CD1c-positive myeloid dendritic cell (primary cell): Measurements from ENCODE around the gene IRF5.

ENCODE experiments used
- DNase-seq: peaks from one replicate; pipeline ENCODE4 v3.0.0-alpha.2; 2016; ENCODE audit errors: extremely low spot score

The IRF5 gene

DNA sequence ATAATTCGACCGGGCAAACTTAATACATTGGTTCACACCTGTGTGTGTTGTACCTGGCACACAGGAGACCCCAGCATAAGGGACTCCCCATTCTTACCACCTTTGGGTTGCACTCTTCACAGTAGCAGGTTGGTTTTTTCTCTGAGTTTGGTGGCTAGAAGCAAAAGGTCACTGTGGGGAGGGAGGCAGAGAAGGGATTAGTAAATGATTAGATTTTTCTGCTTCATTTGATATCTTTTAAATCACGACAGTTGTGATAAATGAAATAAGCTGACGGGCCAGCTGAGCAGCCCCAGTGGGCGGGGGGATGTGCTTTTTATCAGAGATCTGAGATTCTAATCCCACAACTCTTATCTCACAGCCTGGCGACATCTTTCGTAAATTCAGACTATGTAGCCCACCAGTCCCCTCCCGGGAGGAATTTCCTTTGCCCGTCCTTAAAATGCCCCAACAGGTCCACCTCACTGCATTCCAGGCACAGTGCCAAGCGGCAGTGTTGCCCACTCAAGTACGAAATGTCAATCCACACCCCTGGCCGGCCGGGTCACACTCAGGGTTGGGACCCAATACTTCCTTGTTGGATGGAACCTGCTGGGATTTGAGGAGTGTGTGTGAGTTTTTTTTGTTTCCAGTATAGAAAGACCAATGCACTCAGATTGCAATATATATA is 16.7 kb upstream of the IRF5 start:
- DNase-seq = no peak

DNA sequence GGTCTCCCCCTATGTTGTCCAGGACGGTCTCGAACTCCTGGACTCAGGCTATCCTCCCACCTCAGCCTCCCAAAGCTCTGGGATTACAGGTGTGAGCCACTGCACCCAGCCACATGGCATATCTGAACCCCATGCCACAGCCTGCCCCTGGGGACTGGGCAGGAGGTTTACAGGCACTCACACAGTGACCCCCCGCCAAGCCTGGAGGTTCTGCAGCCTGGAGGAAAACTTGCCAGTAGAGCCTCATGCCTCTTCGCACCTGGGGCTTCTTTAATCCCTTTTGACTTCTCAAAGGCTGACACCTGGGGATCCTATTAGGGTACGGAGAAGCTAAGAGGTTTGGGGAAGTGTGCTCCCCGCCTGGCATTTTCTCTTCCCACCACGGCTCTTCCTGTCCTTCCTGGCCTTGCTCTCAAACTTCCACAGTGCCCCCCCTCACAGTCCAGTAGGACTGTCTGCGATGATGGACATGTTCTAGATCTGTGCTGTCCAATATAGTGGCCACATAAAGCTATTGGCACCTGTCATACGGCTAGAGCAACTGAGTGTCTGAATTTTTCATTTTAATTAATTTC is 15.8 kb upstream of the IRF5 start:
- DNase-seq = no peak

DNA sequence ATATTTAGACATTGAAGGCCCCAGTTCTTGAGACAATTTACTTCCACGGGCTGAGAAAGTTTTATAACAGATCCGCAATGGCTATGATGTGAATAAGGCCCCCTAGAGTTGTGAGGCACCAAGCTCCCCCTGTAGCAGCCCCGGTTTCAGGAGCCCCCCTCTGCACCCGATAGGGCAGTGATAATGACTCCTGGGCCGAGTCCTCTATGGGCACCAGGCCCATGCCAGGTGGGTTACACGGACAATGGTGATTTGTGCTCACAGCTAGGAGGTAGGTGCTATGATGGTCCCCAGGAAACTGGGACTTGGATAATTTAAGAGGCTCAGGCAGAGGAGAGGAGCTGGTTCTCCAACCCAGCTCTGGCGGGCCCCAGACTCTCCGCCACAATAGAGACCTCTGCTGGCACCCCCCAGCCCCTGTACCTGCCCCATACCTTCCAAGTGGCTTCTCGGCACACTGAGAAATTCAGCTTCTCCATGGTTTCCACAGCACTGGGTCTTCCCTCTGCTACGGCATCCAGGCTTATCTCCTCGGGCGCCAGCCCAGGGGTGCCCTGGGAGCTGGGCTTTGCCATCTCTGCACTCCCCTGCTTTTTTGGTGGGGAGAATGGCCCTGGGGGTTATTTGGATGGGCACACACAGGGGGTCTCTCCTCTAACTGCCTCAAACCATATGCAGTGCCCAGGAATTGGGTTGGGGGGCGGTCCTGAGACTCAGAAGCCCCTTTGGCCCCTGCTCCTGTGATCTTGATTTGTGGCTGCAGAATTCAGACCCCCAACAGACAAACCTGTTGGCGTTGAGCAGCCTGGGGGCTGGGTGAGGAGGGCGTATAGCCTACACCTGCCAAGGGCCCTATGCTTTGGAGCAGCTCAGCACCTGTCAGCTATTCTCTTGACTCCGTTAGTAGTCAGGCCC is 15.0 kb upstream of the IRF5 start:
- no peak for DNase-seq

DNA sequence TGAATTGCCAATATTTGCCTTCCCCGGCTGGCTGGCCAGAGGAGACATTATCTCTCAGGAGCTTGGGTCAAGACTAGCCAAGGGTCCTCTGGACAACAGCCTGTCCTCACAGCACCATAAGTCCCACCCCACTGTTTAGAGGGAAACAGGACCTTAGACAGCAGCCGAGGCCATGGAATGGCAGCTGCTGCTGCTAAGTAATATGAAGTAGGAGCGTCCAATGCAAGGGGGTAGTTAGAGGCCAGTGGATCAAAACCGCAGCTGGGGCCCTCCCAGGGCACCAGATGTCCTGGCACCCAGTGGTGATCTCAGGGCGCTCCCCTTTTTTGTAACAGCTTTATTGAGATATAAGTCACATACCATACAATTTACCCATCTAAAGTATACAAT is 14.3 kb upstream of the IRF5 start:
- no peak for DNase-seq

DNA sequence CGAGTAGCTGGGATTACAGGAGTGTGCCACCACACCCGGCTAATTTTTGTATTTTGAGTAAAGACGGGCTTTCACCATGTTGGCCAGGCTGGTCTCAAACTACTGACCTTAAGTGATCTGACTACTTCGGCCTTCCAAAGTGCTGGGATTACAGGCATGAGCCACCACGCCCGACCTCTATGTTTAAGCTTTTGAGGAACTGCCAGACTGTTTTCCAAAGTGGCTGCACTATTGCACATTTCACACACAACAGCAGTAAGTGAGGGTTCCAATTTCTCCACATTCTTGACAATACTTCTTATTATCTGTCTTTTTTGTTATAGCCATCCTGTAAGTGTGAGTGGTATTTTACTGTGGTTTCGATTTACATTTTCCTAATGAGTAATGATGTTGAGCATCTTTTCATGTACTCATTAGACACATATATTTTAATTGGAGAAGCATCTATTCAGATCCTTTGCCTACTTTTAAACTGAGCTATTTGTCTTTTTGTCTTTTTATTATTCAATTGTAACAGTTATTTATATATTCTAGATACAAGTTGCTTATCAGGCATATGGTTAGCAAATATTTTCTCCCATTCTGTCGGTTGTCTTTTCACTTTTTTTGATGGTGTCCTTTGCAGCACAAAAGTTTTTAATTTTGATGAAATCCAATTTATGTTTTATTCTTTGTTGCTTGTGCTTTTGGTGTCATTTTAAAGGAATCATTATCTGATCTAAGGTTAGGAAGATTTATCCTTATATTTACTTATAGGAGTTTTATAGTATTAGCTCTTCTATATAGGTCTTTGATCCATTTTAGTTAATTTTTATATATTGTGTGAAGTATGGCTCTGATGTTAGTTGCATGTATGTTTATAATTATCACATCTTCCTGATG is 12.8 kb upstream of the IRF5 start:
- DNase-seq = peak; percentile 28

DNA sequence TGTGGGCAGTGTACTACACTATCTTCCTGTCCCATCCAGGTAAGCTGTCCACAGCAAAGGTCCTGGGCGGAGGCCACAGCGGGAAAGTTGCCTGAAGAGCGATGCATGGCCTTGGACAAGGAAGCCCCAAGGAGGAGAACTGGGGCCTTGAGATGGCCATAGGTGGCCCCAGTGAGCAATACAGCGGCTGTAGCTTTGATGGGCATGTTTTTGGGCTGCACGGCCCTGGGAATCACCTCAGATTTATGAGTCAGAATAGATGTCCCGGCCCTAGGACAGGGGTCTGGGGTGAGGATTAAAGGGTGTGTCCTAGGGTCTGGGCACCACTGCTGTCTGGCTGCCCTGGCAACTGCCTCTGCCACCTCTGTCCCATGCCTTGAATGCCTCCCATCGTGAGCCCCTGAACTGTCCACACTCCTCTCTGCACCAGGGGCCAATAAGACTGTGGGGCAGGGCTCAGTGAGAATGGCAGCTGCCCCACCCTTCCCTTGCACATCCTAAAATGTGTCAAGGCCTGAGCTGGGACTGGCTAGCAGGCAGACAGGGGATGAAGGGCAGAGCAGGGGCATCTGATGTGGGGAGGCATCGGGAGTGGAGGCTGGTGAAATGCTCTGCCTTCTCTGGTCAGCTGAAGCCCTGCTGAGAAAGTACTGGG is 9.4 kb upstream of the IRF5 start:
- DNase-seq = no peak

DNA sequence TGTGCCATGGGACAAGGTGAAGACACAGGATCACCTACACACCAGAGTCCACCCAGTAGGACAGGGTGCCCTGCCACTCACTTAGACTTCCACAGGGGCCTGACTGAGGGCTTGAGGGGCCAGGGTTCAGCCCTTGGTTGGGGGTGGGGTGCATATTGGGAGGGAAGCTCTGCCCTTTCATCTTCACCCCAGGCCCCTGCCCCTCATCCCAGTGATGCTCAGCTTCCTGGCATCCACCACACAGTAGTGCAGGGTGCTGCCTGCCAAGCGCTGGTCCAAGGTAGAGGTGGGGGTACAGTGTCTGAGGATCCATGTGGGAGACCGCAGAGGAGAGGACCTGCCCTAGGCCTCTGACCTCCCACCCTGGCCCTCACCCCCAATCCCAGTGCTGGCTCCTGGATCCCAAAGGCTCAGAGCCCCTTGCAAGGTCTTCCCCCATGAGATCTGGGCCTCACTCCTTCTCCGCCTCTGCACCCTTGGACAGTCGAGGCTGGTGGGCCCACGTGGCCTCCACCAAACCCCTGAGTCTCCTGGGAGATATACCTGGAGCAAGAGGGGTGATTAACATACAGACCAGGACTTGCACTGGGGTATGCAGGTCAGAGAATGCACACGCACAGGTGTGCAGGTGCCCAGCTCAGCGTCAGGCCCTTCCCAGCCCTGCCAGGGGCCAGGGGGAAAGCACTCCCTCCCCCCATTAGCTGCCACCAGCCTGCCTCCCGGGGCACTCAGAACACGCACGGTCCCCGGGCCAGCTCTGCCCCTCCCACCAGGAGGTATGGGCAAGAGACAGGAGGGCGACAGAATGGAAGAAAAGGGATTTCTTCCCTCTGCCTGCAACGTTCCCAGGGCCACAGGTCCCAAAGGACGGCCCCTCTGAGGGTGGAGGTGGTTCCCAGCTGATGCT is 8.6 kb upstream of the IRF5 start:
- no peak for DNase-seq

DNA sequence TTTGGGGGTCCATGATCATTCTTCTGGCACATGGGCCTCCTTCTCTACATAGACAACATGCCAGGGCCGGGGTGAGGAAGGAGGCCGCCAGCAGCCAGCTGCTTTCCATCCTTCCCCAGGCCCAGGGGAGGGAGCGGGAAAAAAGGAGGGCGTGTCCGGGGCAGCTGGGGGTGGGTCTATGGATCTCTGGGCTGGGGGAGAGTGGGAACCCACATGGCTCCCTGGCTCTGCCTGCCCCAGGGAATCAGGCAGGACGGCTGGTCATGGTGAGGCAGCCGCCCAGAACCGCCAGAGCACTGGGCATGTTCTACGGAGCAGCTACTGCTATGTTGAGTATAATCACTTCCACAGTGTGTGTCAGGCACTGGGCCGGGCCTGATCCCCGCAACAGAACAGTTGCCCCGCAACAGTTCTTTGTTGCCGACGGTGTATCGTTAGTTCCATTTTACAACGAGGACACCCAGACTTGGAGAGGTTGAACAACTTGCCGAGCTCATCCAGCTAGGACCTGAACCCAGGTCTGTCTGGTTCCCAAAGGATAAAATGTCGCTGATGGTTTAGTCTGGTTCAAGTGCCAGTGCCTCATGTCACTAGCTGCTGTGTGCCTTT is 6.4 kb upstream of the IRF5 start:
- no peak for DNase-seq

DNA sequence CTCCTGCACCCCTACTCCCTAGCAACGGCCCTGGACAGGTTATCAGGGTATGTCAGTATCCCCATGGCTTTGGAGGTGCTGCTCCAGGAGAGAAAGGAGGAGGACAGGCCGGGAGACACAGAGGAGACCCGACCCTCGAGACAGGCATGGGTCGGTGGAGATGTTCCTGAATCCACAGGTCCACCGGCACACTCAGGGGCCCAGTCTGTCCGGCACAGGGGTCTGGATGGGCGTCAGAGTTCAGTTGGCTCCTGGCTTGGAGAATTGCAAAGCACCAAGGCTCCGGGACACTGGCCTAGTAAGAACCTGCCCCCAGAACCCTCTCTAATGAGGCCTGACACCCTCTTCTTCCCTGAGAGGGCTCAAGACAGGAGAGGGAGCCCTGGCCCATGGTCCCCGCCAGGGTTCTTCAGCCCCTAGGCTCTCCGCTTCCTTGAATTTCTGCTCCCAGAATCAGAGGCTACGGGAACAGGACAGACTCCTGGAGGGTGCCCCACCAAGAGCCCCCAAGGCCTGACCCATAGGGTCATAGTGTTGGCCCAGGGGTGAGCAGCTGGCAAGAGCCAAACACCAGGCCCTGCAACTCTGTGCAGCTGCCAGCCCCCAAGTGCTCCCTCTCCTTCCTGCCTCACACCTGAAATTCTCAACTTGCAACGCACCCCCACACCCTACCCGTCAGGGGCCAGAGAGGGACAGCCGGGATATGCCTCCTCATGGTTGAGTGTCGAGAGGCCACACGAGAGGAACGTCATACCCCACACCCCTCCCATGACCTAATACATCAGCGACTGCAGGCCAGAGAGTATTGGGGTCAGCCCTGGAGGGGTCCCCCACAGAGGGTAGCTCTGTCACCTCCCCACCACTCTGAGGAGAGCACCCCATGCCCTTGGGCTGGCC is 5.5 kb upstream of the IRF5 start:
- no peak for DNase-seq

DNA sequence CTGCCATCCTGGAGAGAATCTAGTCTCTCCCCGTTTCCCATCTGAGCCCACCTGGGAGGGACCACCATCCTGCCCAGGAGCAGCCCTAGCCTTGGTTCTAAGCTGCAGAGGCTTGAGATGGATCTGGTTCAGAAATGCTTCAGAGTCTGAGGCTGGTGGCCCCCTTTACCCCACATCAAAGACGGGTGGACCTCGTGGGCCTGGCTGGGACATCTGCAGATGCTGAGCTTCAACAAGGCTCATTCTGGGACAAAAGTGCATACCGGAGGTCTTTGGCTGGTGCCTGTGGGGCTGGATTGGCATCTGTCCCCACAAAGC is 4.9 kb upstream of the IRF5 start:
- no peak for DNase-seq

DNA sequence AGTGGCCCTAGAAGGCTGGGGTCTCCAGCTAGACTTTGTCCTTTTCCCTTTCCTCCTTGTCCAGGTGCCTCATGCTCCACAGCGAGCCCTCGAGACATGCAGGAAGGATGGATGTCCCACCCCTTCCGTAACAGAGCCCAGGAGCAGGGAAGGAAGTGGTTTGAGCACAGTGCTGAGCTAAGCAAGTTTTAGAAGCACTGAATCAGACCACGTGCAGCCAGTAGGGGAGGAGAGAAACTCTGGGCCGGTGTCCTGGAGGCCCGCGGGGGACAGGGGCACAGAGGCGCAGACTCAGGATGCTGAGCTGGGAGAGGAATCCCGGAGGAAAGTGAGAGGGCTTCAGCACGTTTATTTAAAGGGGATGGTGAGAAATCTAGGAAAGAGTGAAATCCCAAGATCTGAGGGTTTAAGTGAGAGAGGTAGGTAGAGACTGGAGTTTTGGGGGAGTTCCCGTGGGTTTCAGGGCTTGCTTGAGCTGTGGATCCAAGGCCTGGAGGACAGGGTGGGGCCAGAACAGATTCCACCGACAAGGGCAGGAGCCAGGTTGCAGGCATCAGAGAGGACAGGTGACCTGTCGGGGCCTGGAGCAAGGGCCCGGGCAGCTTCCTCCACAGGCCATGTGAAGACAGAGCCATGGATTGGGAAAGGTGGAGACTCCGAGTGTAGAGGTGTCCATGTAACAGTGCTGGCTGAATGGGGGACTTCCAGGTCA is 4.4 kb upstream of the IRF5 start:
- DNase-seq = peak; percentile 78

DNA sequence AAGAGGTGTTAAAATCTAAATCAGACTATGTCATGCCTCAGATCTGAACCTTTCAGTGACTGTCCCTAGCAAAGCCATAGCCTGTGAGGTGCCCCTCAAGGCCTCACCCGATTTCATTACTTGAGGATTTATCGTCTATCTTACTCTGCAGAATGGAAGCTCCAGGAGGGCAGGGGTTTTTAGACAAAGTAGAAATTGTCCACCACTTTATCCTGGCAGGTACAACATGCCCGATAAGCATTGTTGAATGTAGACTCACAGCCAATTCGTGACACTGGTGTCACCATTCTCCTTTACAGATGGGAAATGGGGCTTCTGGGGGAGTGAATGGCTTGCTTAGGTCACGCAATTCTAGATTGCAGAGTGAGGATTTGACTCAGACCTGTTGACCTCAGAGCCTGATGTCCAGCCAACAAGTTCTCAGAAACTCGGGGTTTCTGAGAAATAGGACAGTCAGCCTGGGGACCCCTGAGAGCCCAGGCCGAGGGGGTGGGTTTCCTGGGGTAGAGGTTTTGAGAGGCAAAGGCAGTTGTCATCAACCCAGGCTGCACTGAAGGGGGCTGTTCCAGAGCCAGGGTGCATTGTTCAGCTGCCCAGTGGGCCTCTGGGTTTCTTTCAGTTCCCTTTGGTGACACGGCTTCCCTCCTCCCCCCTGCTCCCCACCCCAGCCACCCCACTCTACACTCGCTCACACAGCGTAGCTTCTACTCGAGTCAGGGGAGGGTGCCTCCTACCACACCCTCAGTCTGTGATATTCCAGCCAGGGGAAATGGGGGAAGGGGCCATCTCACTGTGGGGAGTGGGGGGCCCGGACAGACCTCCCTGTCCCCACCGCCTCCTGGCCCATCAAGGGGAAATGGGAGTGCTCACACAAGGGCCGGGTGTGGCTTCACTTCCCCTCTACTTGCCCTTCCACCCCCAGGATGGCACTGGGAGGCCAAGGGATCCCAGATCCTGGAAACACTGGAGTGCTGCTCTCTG is 3.1 kb upstream of the IRF5 start:
- peak; percentile 94 for DNase-seq

DNA sequence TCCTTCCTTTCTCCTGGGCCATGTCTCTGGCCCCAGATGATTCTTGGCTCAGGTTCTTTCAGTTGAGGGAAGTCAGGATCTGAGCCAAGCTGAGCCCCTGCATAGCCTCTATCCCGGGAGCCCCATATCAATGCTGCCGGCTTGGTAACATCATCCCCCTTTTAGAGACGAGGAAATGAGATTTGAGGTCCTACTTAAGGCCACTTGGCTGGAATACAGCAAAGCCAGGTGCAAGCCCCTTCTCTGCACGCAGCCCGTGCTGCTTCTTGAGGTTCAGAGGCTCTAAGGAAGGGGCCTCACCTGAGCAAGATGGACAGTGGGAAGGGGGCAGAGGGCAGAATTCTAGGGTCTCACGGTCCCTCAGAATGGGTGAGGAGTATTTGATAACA is 2.4 kb upstream of the IRF5 start:
- no peak for DNase-seq

DNA sequence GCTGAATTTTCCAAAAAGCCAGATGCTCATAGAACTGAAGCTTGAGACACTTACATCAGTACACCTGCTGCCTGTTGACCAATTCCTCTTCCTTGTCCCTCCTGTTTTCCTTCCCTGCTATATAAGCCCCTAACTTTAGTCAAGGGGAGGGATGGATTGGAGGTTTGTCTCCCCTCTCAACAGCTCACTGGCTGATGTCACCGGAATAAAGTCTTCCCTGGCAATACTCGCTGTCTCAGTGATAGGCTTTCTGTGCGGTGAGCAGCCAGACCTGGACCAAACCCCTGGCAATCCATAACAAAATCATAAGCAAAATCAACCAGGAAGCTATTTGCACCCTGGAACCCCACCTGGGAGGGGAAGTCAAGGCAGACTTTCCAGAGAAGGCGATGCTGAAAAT is 929 bp upstream of the IRF5 start:
- DNase-seq = no peak

DNA sequence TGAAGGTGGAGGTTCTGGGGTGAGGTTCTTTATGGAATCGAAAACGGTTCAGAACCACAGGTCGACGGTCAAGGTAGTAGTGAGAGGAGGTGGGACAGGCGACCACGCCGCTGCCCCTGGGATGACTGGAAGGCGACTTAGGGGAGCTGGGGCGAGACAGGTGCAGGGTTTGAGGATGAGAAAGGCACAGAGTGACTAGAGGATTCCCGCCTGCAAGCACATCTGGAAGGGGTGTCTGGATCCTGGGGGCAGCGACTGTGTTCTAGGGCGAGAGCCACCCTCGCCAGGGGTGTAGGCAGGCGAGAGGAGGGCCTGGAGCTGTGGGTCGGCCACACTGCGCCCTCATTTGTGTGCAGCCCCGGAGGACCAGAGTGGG is 468 bp upstream of the IRF5 start:
- no peak for DNase-seq

DNA sequence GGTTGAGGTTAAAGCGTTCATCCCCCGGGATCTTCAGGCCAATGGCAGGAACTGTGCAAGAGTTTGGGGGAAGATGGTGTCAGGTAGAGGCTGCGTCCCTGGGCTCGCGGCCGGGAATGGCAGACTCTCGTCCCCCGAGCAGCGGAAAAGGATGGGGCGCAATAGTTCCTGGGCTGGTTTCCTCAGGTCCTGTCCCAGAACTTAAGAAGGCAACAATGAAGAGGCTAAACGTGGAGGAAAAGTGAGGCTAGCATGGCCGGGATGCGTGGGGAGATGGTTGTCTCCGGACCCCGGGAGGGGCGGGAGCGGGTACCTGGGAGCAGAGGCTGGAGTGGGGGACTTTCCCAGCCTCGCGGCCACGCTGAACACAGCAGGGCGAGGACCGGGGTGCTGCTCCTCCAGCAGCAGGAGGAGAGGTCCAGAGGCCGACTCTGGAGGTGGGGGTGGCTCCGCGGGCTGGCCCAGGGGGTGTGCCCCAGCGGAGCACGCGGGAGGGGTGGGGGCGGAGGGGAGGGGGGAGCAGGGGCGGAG is 882 bp downstream of the IRF5 start:
- peak; percentile 54 for DNase-seq
